Right renal pelvis (tissue), 4 donors: ENCODE measurements around the gene FHIT. TPM values are rescaled to one million over a fixed set of nuclear protein-coding genes. Genes with fewer than 3 reads are reported as not detected.

Experiments used
- DNase-seq, 4 donors: peaks; one replicate each; pipeline ENCODE4 v3.0.0-alpha.2; 2013; ENCODE audit warnings: low read depth in 4 of 4, low spot score in 3 of 4, missing footprints in 1 of 4
- polyA plus RNA-seq, 4 donors: library from polyadenylated mRNA; unstranded; fragments of 120-200 nt; gene quantifications; one replicate each; pipeline ENCODE4 v1.2.1, GENCODE V29; 2013; ENCODE audit not compliant: insufficient read length in 4 of 4

The FHIT gene
- polyA plus RNA-seq, 4 donors: 24.5 to 27.4 (median 26.6) TPM

DNA sequence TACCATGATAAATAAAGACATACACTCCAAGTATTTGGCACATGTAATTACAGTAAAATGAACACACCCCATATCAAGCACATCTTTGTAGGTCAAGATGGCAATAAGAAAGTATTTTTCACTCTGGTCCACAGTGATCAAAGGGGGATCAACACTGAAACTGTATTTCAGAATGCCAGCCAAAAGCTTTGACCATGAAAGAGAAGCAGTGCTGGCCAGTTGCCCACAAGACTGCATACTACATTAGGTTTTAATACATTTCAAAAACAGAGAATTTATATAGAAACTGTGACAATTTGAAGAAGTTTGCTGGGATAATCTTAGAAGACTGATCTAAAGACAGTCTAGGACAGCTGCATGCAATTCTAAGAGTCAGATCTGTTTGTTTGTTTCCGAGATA is 1035.3 kb downstream of the FHIT start:
- no peak for DNase-seq

DNA sequence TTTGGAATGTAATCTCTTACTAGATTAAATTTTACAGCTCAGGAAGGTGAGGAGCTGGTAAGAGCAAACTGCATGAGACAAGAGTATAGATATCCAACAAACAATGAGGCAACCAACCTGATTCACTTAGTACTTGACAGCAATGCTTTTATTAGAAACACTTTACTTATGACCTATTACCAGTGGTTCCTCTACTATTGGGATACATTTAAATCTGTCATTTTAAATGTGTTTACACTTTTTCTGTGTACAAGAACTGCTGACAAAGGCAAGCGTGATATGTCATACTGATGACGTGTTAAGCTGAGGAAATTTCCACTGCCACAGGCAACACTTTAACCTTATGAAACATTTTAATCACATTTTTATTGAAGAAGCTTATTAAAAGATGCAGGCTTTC is 1043.3 kb downstream of the FHIT start:
- no peak for DNase-seq

DNA sequence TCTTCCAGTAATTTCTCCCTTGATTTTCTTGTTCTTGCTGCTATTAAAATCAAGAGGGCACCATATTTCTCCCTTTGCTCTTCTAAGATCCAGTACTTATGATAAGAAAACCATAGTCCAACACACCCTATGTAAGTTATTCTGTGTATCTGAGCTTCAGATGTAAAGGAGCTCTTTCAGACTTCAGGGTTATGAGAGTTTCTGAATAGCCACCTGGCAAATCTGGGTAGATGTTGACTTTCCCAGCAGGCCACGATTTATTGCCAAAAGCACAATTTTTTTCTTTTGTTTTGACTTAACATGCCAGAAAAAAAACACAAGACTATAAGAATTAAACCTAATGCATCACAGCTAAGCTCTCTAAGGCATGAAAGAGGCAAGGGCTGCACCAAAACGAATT is 1045.0 kb downstream of the FHIT start:
- no peak for DNase-seq

DNA sequence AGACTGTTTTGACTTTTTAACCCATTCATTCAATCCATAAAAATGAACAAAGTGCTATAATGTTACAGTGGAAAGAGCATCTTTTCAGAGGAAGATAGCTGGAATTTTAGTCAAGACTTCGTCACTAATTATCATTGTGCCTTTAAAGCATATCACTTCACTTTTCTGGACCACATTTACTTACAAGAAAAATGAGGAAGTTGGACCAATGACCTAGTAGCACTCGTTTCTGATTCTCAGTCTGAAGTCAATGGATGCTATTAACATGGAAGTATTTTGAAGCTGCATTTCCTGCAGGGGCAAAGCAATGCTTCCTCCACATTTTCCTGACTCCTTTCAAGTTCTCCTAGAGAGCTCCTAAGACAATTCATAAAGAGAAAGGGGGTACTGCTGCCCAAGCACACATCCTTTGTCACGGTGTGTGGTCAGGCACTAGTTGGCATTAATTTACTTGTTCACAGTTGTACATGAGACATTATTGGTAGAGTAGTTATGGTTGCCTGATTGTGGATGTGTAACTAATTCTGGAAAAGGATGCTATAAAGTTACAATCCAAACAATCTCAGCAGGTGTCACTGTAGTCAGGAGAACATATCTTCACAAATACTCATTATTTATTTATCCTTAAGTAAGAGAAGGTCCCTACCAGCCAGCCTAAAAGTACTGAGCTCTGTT is 1049.1 kb downstream of the FHIT start:
- DNase-seq: no peak

DNA sequence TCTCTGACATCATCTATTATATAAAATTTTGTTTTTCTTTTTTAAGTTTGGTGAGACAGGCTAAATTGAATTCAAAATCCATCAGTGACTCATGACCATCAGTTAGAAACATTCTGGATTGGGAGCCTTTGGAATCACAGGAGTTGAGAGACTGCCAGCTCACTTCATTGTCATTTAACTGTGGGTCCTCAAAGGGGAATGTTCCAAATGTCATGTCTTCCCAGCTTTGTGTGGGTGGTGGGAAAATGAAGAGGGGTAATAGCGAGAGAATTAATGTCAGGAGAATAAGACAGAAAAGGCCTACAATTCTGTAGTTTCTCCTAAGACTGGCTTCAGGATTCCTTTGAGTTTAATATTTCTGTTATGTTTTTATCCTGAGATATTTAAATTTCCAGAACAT is 1051.9 kb downstream of the FHIT start:
- no peak for DNase-seq

DNA sequence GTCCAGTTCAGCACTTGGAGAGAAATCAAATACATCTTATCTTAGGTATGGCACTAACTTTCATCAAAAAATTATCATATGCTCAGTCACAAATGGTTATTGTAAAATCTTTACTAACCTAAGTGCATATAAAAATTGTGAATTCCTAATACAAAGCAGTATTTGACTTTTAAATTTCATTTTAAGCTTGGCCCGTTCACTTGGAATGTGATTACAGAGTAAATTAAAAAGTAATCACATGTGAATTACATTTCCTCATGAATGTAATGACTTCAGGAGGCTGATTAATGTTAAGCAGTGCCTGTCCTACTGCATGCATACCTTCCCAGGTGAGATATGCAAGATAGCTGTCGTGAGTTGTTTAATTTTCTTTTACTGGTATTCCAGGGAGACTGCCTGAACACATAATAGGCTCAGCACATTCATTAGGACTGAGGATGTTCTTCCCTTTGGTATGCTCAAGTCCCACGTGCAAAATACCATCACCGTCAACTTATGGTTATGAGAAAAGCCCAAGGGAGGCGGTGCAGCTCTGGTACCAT is 1053.0 kb downstream of the FHIT start:
- DNase-seq: no peak

DNA sequence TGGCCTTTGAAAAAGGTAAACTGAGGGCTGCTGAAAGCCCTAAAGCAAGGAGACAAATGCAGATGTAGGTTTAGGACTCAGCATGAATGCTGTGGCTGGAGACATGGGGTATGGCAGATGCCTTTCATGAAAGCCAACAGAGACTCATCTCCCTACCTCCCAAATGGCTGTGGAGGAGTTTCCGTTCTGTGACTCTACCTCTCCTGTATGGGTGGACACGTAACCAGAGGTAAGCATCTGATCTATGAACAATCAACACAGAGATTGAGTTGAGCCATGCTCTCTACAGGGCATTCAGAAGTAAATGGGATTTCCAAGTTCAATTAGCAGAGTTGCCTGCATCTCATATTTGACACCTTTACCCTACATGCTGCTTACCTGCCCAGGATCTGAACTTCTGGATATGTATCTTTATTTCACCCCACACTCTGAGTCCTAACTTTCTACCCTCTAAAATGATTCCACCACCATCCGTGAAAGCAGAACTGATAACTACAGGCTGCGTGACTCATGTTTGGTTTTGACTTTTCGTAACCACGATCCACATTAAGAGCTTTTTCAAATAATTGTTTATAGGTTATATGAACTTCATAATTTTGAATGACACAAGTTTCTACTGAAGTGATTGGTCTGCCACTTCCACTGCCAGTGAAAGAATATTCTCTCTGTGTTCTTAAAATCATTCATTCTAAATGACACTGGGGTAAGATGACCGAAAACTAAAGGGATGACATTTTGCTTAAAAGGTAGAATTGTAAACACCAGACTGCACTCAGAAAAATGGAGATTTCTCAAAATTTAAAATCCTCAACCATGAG is 1058.7 kb downstream of the FHIT start:
- no peak for DNase-seq

DNA sequence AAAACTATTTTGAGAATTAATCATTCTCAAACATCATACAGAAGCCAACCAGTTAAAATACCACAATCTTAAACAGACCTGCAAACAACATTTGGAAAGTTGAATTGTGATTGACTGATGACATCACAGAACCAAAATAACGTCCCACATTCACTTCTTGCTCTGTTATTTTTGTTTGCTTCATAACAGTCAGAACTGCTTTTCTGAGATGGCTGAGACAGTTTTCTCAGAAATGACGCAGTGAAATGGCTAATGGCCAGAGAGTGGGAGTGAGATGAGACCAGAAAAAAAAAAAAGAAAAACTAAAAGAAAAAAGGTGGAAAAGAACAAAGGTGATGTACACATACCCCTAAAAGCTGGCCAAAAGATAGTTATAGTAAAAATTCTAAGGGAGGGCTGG is 1061.2 kb downstream of the FHIT start:
- DNase-seq: no peak

DNA sequence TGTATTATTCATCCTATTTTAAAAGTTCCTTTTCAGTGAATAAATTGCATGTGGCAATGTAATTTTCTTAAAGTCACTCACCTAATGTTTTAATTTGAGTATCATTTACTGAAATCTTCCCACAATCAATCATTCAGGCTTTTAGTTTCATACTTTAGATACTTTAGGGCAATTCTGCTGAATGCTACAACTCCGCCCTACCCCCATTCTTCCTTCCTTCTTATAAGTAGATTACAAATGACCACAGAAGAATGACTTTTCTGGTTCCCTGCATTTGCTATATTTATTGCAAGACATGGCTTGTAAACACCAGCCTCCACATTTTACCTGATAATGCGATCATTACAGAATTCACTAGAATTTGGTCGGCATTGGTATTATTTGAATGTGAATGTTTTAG is 1061.9 kb downstream of the FHIT start:
- no peak for DNase-seq

DNA sequence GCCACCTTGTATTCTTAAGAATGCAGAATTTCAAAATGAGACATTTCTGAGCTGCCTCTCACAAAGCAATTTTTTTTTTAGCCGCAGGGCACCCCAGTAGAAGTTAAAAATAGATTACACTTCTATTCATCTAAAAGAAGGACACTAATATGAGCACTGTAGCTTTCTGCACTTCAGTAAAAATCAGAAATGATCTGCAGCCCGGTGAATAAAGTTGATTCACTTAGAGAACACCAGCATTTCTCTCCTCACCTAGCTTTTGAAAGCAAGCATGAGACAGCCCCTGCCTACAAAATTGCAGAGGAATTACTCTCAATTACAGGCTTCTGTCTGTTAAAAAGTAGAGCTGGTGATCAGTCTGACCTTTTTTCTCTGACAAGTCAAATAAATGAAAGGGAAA is 1062.4 kb downstream of the FHIT start:
- DNase-seq: no peak

DNA sequence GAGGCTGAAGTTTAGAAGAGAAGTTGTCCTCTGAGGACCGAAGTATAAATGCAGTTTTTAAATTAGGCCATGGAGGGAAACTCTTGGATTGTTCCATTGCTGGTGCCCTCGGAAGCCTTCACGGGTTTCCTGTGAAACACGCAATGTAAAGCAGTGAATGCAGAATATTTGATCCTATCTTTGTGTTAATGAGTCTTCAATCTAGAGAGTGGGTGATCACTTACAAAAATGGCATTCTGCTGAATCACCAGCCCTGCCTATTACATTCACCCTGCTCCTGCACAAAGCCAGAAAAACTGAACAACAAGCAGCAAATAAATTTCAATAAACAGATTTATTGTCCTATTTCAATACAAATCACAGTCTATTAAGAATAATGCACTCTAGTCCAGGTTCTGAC is 1063.9 kb downstream of the FHIT start:
- DNase-seq: no peak

DNA sequence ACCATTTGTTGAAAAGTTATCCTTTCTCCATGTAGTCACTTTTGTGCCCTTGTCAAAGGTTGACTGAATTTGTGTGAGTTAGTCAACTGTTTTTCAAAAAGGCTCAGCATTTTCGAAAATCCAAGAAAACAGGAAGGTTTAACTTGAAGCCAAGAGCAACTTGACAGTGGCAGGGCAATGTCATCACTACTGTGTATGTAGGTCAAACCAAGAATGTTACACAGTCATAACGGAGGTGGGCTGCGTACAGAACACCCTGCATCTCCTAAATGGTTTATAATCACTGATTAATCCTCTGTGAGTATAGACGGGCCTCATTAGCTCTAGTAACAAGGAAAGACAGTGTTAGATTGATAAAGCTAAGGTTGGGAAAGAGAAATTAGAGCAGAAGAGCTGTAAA is 1064.9 kb downstream of the FHIT start:
- no peak for DNase-seq

DNA sequence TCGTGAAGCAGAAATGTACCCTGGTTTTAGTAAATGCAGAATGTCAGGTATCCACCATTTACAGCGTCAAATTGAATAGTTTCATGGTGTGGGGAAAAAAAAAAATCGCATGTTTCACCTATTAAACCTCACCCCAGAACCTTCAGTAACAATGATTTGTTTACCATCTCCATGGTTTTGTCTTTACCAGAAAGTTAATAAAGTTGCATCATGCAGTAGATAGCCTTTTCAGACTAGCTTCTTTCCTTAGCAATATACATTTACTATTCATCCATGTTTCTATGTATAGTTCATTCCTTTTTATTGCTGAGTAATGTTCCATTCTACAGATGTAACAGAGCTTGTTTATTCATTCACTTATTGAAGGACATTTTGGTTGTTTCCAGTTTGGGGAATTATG is 1066.1 kb downstream of the FHIT start:
- no peak for DNase-seq

DNA sequence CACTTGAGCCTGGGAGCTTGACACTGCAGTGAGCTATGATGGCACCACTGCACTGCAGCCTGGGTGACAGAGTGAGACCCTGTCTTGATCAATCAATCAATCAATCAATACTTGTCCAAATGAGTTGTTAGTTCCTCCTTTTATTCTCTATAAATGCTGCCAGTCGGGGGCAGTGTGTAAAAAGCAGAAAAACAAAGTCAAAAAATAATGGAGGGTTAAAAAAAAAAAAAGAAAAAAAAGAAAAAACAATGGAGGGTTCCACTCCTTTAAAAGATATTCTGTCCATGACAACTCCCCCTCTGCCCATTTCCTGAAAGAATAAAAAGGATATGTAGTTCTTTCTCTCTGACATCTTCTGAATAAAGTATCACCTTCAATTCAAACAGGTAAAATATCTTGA is 1068.6 kb downstream of the FHIT start:
- no peak for DNase-seq

DNA sequence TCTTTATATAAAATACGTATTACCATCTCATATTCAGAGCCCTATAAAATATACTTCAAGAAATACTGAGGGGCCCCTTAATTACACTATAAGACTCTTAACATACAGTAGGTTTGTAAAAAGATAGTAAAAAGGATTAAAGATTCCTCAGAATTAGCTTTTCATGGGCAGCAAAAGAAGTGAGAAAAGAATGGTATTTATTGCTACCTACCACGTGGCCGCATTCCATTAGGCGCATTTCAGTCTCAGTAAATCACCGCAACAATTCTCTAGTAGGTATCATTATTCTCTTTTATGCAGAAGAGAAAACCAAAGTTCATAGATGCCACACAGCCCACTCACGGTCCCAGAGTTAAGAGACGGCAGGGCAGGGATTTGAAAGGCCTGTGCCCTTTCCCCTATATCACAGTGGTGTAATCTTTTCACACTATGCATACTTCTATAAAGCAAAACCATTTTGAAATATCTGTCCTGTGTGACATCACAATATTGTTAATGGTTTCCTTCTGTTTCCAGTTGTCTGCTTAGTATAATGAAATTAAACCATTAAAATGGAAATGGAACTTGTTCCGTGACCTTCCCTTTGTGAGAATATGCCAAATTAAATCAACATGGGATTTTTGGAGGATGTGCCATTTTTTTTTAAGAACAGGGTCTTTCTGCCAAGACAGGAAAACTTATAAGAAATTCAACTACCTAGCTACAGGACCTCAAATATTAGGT is 1072.2 kb downstream of the FHIT start:
- no peak for DNase-seq

DNA sequence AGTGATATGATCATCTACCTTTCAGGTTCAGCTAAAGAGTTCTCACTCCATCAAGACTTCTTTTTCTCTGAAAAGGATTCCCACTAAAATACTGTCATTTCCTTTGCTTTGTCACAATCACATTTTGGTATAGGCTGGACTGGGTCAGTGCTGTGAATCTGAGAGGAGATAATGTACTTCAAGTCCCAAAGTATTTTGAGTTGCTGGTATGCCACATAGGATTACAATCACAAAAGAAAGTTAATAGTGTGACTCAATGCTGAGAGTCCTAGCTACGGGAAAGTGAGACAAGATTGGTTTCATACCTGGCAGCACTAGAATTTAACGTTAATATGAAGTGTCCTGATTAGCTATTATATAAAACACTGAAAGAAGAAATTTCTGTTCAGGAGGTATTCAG is 1073.5 kb downstream of the FHIT start:
- DNase-seq: no peak

DNA sequence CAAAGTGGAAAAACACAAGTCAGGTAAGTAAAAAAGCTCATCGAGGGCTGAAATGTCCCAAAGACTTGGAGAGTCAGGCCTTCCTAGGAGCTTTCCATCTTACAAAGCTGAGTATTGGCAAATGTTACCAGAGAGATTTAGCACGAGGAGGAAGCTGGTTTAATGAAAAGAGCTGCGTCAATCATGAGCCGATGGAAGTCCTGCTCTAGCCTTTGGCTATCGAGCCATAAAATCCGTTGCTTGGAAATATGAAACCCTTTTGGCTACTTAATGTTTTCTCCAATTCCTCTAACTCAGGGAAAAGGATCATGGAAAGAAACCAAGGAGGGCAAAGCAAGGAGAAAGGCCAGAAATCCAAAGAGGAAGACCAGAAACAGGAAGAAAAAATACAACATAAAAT is 1074.6 kb downstream of the FHIT start:
- no peak for DNase-seq

DNA sequence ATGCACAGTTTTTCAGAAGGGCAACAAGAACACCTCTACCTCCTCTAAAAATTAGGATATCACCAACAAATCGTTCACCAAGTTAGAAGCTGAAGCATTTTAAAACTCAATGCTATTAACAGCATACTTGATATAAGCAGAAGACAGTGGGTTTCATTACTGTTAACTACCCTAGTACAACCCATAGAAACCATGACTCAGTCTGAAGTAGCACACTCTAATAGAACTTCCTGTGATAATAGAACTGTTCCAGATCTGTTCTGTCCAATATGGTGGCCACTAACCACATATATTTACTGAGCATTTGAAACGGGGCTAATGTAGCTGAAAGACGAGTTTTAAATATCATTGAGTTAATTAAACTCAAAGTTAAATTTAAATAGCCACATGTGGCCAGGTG is 1075.6 kb downstream of the FHIT start:
- no peak for DNase-seq

DNA sequence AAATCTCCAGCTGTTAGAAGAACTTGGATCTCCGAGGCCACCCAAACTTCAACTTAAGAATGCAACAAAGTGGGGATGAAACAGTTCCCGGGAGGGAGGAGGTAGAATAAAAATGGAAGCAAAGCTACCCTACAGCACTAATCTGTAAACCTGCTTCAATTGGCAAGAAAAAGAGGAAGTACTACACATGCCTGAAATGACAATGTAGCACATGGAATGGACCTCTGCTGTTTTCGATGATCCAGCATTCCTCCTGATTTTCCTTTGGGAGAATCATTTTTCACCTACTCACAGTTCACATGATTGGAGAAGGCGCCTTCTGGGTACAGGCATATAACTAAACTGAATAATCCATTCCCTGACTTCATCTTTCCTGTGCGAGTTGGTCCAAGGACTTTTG is 1081.5 kb downstream of the FHIT start:
- no peak for DNase-seq

DNA sequence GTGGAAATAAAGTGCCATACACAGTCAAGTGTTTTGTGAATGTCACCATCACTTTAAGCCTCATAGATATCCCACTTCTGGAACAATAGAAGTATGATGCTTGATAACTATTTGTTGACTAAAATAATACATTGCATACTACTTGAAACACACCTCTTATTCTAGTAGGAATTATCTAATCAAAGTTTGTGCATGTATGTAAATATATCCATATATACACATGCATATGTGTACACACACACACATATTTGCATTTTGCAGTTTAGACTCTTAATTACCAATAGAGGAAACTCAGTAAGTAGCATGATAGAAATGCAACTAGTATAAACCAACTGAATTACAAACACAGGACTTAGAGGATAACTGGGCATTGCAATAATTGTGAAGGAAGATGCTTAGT is 1084.1 kb downstream of the FHIT start:
- DNase-seq: no peak
